Neural cell (in vitro differentiated cells): Measurements from ENCODE around the gene RAB11FIP4. TPM values are rescaled to one million over a fixed set of nuclear protein-coding genes. Genes with fewer than 3 reads are reported as not detected.

Experiments
- H2AFZ ChIP-seq: fragments of 200-600, 300-800 bp; sonication (generic), shearing (Covaris generic); 2 replicates; pipeline ENCODE4 v1.6.0; 2014; ENCODE audit warnings: low read depth, mild to moderate bottlenecking, antibody characterized with exemption, low read length, moderate library complexity
- H3F3A ChIP-seq: fragments of 200-600 bp; shearing (Covaris generic); 2 replicates; pipeline ENCODE4 v1.6.1; 2016; ENCODE audit warnings: mild to moderate bottlenecking, moderate library complexity, mixed read lengths, antibody characterized with exemption, low read length; ENCODE audit not compliant: insufficient read depth, poor library complexity, severe bottlenecking
- H3K27ac ChIP-seq: fragments of 200-600, 300-800 bp; sonication (generic), shearing (Covaris generic); 2 replicates; pipeline ENCODE4 v1.5.1; 2014; ENCODE audit warnings: mild to moderate bottlenecking, low read length, moderate library complexity
- H3K27me3 ChIP-seq: fragments of 300-800, 200-600 bp; sonication (generic), shearing (Covaris generic); 2 replicates; pipeline ENCODE4 v1.6.0; 2014; ENCODE audit warnings: mild to moderate bottlenecking, low read depth, low read length, moderate library complexity; ENCODE audit not compliant: insufficient read depth
- H3K36me3 ChIP-seq: fragments of 300-800, 200-600 bp; sonication (generic), shearing (Covaris generic); 2 replicates; pipeline ENCODE4 v1.5.1; 2014; ENCODE audit warnings: mild to moderate bottlenecking, antibody characterized with exemption, low read length, moderate library complexity; ENCODE audit not compliant: insufficient read depth
- H3K4me2 ChIP-seq: fragments of 300-800, 200-600 bp; sonication (generic), shearing (Covaris generic); 2 replicates; pipeline ENCODE4 v1.6.0; 2014; ENCODE audit warnings: mild to moderate bottlenecking, low read length
- H3K4me3 ChIP-seq: fragments of 300-800, 200-600 bp; sonication (generic), shearing (Covaris generic); 2 replicates; pipeline ENCODE4 v1.5.1; 2014; ENCODE audit warnings: mild to moderate bottlenecking, low read length, moderate library complexity
- H3K79me2 ChIP-seq: fragments of 200-600 bp; shearing (Covaris generic); replicated peaks from 2 replicates; pipeline ENCODE4 v1.6.0; 2014; ENCODE audit warnings: mild to moderate bottlenecking, low read length, moderate library complexity; ENCODE audit not compliant: insufficient read depth
- H3K9ac ChIP-seq: fragments of 300-800, 200-600 bp; sonication (generic), shearing (Covaris generic); 2 replicates; pipeline ENCODE4 v1.6.1; 2016; ENCODE audit warnings: mild to moderate bottlenecking, low read length, mixed read lengths
- H3K9me2 ChIP-seq: fragments of 200-600 bp; shearing (Covaris generic); 2 replicates; pipeline ENCODE4 v1.6.1; 2016; ENCODE audit warnings: mild to moderate bottlenecking, low read length, mixed read lengths; ENCODE audit not compliant: insufficient read depth
- H3K9me3 ChIP-seq: fragments of 200-600, 300-800 bp; sonication (generic), shearing (Covaris generic); 2 replicates; pipeline ENCODE4 v1.6.1; 2016; ENCODE audit warnings: mild to moderate bottlenecking, mixed run types, low read length, moderate library complexity, mixed read lengths
- H4K20me1 ChIP-seq: fragments of 200-600 bp; shearing (Covaris generic); 2 replicates; pipeline ENCODE4 v1.6.1; 2016; ENCODE audit warnings: mild to moderate bottlenecking, mixed run types; ENCODE audit not compliant: insufficient read depth
- CTCF ChIP-seq: fragments of 450-650 bp; IDR thresholded peaks from 2 replicates; pipeline ENCODE4 v1.5.1; 2014; ENCODE audit warnings: antibody characterized with exemption, mild to moderate bottlenecking, moderate library complexity; ENCODE audit not compliant: poor library complexity, severe bottlenecking
- EP300 ChIP-seq: fragments of 450-650 bp; conservative IDR thresholded peaks from 2 replicates; pipeline ENCODE4 v1.6.1; 2014; ENCODE audit warnings: antibody characterized with exemption, mild to moderate bottlenecking, moderate library complexity; ENCODE audit not compliant: poor library complexity, severe bottlenecking
- EZH2 ChIP-seq: fragments of 200-600, 300-800 bp; shearing (Covaris generic), sonication (generic); IDR thresholded peaks from 2 replicates; pipeline ENCODE4 v1.6.1; 2014; ENCODE audit warnings: antibody characterized with exemption, low read length, borderline replicate concordance, mild to moderate bottlenecking; ENCODE audit not compliant: insufficient read depth, poor library complexity, severe bottlenecking
- MXI1 ChIP-seq: fragments of 450-650 bp; conservative IDR thresholded peaks from 2 replicates; pipeline ENCODE4 v1.6.1; 2014; ENCODE audit warnings: antibody characterized with exemption, mild to moderate bottlenecking; ENCODE audit not compliant: poor library complexity, severe bottlenecking
- POLR2AphosphoS5 ChIP-seq: IDR thresholded peaks from 2 replicates; pipeline ENCODE4 v1.6.1; 2012
- RAD21 ChIP-seq: fragments of 450-650 bp; conservative IDR thresholded peaks from 2 replicates; pipeline ENCODE4 v1.6.1; 2014; ENCODE audit warnings: antibody characterized with exemption, mild to moderate bottlenecking, moderate library complexity
- REST ChIP-seq: IDR thresholded peaks from 2 replicates; pipeline ENCODE4 v1.6.1; 2012; ENCODE audit warnings: borderline replicate concordance
- SMC3 ChIP-seq: fragments of 450-650 bp; conservative IDR thresholded peaks from 2 replicates; pipeline ENCODE4 v1.6.1; 2014; ENCODE audit warnings: antibody characterized with exemption, mild to moderate bottlenecking, moderate library complexity; ENCODE audit not compliant: poor library complexity
- TAF1 ChIP-seq: IDR thresholded peaks from 2 replicates; pipeline ENCODE4 v1.6.1; 2012; ENCODE audit warnings: low read depth
- polyA plus RNA-seq: library from polyadenylated mRNA; depleted of rRNA; stranded (reverse); fragments of >200 nt; gene quantifications from 2 replicates; pipeline ENCODE4 v1.2.3, GENCODE V29; 2014

RAB11FIP4 gene
- polyA plus RNA-seq, 1 donor from 2014 or later, result 14.4 TPM

GRCh38 chr17:31415640-31416502 is 24.4 kb downstream of the RAB11FIP4 start:
- Histone ChIP-seq H2AFZ (no peak overlapping the region), H3K9ac (no peak overlapping the region), H3F3A (no peaks in the 10 kb centered on the region), H3K36me3 (no peaks in the 10 kb centered on the region), H3K27me3 (no peaks in the 10 kb centered on the region), H3K9me3 (no peaks in the 10 kb centered on the region), H3K9me2 (no peaks in the 10 kb centered on the region), H3K4me2 (no peak overlapping the region), H3K79me2 (no peaks in the 10 kb centered on the region), H3K4me3 (no peak overlapping the region), H3K27ac (no peak overlapping the region), H4K20me1 (no peaks in the 10 kb centered on the region)
- TF ChIP-seq RAD21 (no peak), SMC3 (no peak)

- Histone ChIP-seq H3K36me3 (no peaks in the 10 kb centered on the region), H3K27ac (no peak overlapping the region), H3K79me2 (no peaks in the 10 kb centered on the region), H4K20me1 (no peaks in the 10 kb centered on the region), H3K9me2 (no peaks in the 10 kb centered on the region), H2AFZ (no peak overlapping the region), H3K9me3 (no peaks in the 10 kb centered on the region), H3K27me3 (no peaks in the 10 kb centered on the region), H3F3A (no peaks in the 10 kb centered on the region), H3K4me3 (no peak overlapping the region), H3K9ac (no peak overlapping the region), H3K4me2 (no peak overlapping the region)
- TF ChIP-seq SMC3, result no peak
- no peak for TF ChIP-seq TAF1
- TF ChIP-seq EZH2, result no peak
- no peak for TF ChIP-seq REST
- TF ChIP-seq CTCF, result no peak
- TF ChIP-seq EP300, result no peak
- no peak for TF ChIP-seq RAD21
- no peak for TF ChIP-seq POLR2AphosphoS5
- TF ChIP-seq MXI1, result no peak
These were observed 25.0 kb downstream of the RAB11FIP4 start for GRCh38 chr17:31416503-31416923.
